Tibial nerve (tissue), 4 donors: ENCODE results near the gene GMCL2.

ENCODE experiments used
- CTCF ChIP-seq, 5 experiments: fragments of 200-600 bp in 3 of 5; fragments of 450-650 bp in 2 of 5; sonication (generic) in 3 of 5; IDR thresholded peaks; one replicate each; pipeline ENCODE4 v1.5.1; 2016 to 2019; ENCODE audit warnings: antibody characterized with exemption in 5 of 5, mild to moderate bottlenecking in 3 of 5, moderate library complexity in 2 of 5
- EP300 ChIP-seq, 2 donors: sonication (generic); formaldehyde crosslinking; IDR thresholded peaks; one replicate each; pipeline ENCODE4 v1.6.1; 2017; ENCODE audit warnings: antibody characterized with exemption in 2 of 2, mild to moderate bottlenecking in 1 of 2
- POLR2A ChIP-seq, 2 donors: fragments of 450-650 bp; IDR thresholded peaks; one replicate each; pipeline ENCODE4 v1.6.1; 2017; ENCODE audit warnings: antibody characterized with exemption in 2 of 2, mild to moderate bottlenecking in 2 of 2, moderate library complexity in 2 of 2

DNA sequence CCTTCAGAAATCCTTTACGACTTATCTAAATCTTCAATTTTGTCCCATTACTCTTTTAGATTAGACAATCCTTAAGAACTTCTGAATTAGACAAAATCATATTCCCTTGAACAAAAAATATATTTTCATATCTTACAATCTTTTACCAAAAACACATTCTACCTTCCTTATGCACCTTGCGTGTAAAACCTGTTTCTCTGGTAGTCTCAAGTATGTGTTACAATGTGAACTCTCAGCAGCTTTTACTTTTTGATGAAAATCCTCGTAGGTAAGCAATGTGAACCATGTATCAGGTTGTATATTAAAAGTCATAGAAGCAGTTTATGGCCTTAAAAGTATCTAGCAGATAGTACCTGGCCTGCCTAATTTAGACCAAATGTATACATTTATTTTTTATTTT is 12.7 kb downstream of the GMCL2 start:
- TF ChIP-seq CTCF (IDR thresholded peaks at IDR 0.05) (no peak), EP300 (IDR thresholded peaks at IDR 0.05) (no peak), POLR2A (IDR thresholded peaks at IDR 0.05) (no peak)
